Measurements from ENCODE around the gene MDP1.

GRCh38 chr14:24196071-24197055 lies 19.5 kb downstream of the MDP1 start:
- TF ChIP-seq POLR2A (IDR thresholded peaks at IDR 0.05; ENCODE audit: low read length) (no peak), GATA1 (IDR thresholded peaks at IDR 0.05; ENCODE audit: low read depth, low read length) (no peak)

Data from erythroblast (primary cell).